Lung microvascular endothelial cell (primary cell): ENCODE measurements around the gene MYL5. TPM values are rescaled to one million over a fixed set of nuclear protein-coding genes. Genes with fewer than 3 reads are reported as not detected.

Experiments
- DNase-seq, 2 donors: peaks; one replicate each; pipeline versions ENCODE4 v3.0.0 to v3.0.0-alpha.2; 2010; ENCODE audit warnings: low read depth in 2 of 2
- total RNA-seq: library from RNA; depleted of rRNA; stranded (reverse); fragments of >200 nt; gene quantifications from 2 replicates; pipeline ENCODE4 v1.2.1, GENCODE V29; 2014

Gene MYL5
- total RNA-seq, 1 donor from 2014 or later: 18.3 TPM

- DNase-seq: peak; percentile 97 to 99
These were observed 31.1 kb downstream of the MYL5 start, which contains the start of gene PCGF3 for GRCh38 chr4:705278-706082. Gene PCGF3 (plus strand): TSS chr4:705832. CDS start chr4:733681, 27,849 bp downstream.

- DNase-seq: peak in 1 of 2 donors; percentile 29
These were observed 31.8 kb downstream of the MYL5 start for GRCh38 chr4:706083-706633.

GRCh38 chr4:706834-707598 lies 32.7 kb downstream of the MYL5 start:
- no peak for DNase-seq

- no peak for DNase-seq
These were observed 33.7 kb downstream of the MYL5 start for GRCh38 chr4:707929-708630.

GRCh38 chr4:708631-708933 lies 34.2 kb downstream of the MYL5 start:
- no peak for DNase-seq

GRCh38 chr4:709348-709747 lies 35.0 kb downstream of the MYL5 start:
- no peak for DNase-seq

GRCh38 chr4:710116-710515 lies 35.8 kb downstream of the MYL5 start:
- DNase-seq: no peak

- no peak for DNase-seq
These were observed 36.6 kb downstream of the MYL5 start for GRCh38 chr4:710916-711315.

GRCh38 chr4:712093-712492 lies 37.8 kb downstream of the MYL5 start:
- DNase-seq: no peak

- no peak for DNase-seq
These were observed 38.7 kb downstream of the MYL5 start for GRCh38 chr4:712916-713632.

GRCh38 chr4:714087-714486 lies 39.7 kb downstream of the MYL5 start:
- DNase-seq: no peak

GRCh38 chr4:717601-718320 lies 43.4 kb downstream of the MYL5 start:
- DNase-seq: no peak

- no peak for DNase-seq
These were observed 44.1 kb downstream of the MYL5 start for GRCh38 chr4:718460-718859.

GRCh38 chr4:720111-720860 lies 45.9 kb downstream of the MYL5 start:
- no peak for DNase-seq

GRCh38 chr4:721261-722168 lies 47.2 kb downstream of the MYL5 start:
- peak in 1 of 2 donors; percentile 60 for DNase-seq

GRCh38 chr4:722169-722725 lies 47.9 kb downstream of the MYL5 start:
- DNase-seq: no peak

- DNase-seq: no peak
These were observed 48.6 kb downstream of the MYL5 start for GRCh38 chr4:722851-723360.
